NCI-H1105 treated with DMSO at 0.1 percent for 48 hours (cell line): ENCODE measurements around the gene SLC6A7.
A peak's percentile ranks its signal among the peaks of the same experiment; 100 is the strongest.

Experiments used
- DNase-seq: peaks from one replicate; lab custom pipeline; 2025; lab: John Stamatoyannopoulos, UW

SLC6A7 gene

GRCh38 chr5:150156027-150156368 lies 33.9 kb upstream of the SLC6A7 start:
- no peak for DNase-seq

- no peak for DNase-seq
Measured at GRCh38 chr5:150156540-150156939, 33.3 kb upstream of the SLC6A7 start.

GRCh38 chr5:150157168-150157567 lies 32.7 kb upstream of the SLC6A7 start:
- DNase-seq: no peak

GRCh38 chr5:150158170-150158949 lies 31.5 kb upstream of the SLC6A7 start:
- no peak for DNase-seq

GRCh38 chr5:150159031-150159430 lies 30.8 kb upstream of the SLC6A7 start:
- no peak for DNase-seq

- DNase-seq: no peak
Measured at GRCh38 chr5:150159741-150160179, 30.1 kb upstream of the SLC6A7 start.

- no peak for DNase-seq
Measured at GRCh38 chr5:150160448-150161081, 29.3 kb upstream of the SLC6A7 start.

- DNase-seq: peak; percentile 16
Measured at GRCh38 chr5:150161242-150162141, 28.4 kb upstream of the SLC6A7 start.

- DNase-seq: no peak
Measured at GRCh38 chr5:150162142-150162513, 27.7 kb upstream of the SLC6A7 start.

GRCh38 chr5:150163035-150163434 lies 26.8 kb upstream of the SLC6A7 start:
- DNase-seq: no peak

GRCh38 chr5:150163547-150164059 lies 26.3 kb upstream of the SLC6A7 start:
- DNase-seq: no peak

- no peak for DNase-seq
Measured at GRCh38 chr5:150164211-150164980, 25.5 kb upstream of the SLC6A7 start.

GRCh38 chr5:150166037-150166649 lies 23.7 kb upstream of the SLC6A7 start:
- no peak for DNase-seq

- no peak for DNase-seq
Measured at GRCh38 chr5:150166650-150167511, 23.0 kb upstream of the SLC6A7 start, which contains the start of gene CDX1. Gene CDX1 (plus strand): TSS chr5:150166778. CDS start chr5:150166877, 99 bp downstream.

GRCh38 chr5:150167512-150167850 lies 22.4 kb upstream of the SLC6A7 start:
- no peak for DNase-seq

- no peak for DNase-seq
Measured at GRCh38 chr5:150167908-150168307, 22.0 kb upstream of the SLC6A7 start.

- no peak for DNase-seq
Measured at GRCh38 chr5:150168864-150169263, 21.0 kb upstream of the SLC6A7 start.

- no peak for DNase-seq
Measured at GRCh38 chr5:150172145-150172544, 17.7 kb upstream of the SLC6A7 start.

GRCh38 chr5:150172556-150172955 lies 17.3 kb upstream of the SLC6A7 start:
- no peak for DNase-seq

- no peak for DNase-seq
Measured at GRCh38 chr5:150173161-150173560, 16.7 kb upstream of the SLC6A7 start.
